SK-N-SH (cell line): Measurements from ENCODE around the gene SSX2IP.

Experiments used
- CHD2 ChIP-seq: fragments of 150-350 bp; IDR thresholded peaks from 2 replicates; pipeline ENCODE4 v1.6.1; 2018; ENCODE audit warnings: low read length; ENCODE audit not compliant: partially characterized antibody
- GABPA ChIP-seq: IDR thresholded peaks from 2 replicates; pipeline ENCODE4 v1.4.0; 2012; ENCODE audit warnings: low read depth, mild to moderate bottlenecking
- MXI1 ChIP-seq: IDR thresholded peaks from 2 replicates; pipeline ENCODE4 v1.6.1; 2012; ENCODE audit warnings: mild to moderate bottlenecking, low read depth, low read length, improper control_type of control experiment
- POLR2AphosphoS5 ChIP-seq: IDR thresholded peaks from 2 replicates; pipeline ENCODE4 v1.6.1; 2012; ENCODE audit warnings: low read depth, low read length
- SMC3 ChIP-seq: IDR thresholded peaks from 2 replicates; pipeline ENCODE4 v1.6.1; 2012; ENCODE audit warnings: low read depth, low read length, improper control_type of control experiment
- TF ChIP-seq, protein P1 (sequence below): IDR thresholded peaks from 2 replicates; pipeline ENCODE4 v1.4.0; 2012; ENCODE audit warnings: low read depth
- TF ChIP-seq, protein P2 (sequence below): fragments of 200-600 bp; sonication (generic); IDR thresholded peaks from 2 replicates; pipeline ENCODE4 v1.6.1; 2017; ENCODE audit warnings: antibody characterized with exemption, mild to moderate bottlenecking, moderate library complexity
- TF ChIP-seq, protein P3 (sequence below): IDR thresholded peaks from 2 replicates; pipeline ENCODE4 v1.4.0; 2012; ENCODE audit warnings: low read depth, borderline replicate concordance
- TF ChIP-seq, protein P4 (sequence below): IDR thresholded peaks from 2 replicates; pipeline ENCODE4 v1.6.1; 2012; ENCODE audit warnings: mild to moderate bottlenecking, low read depth, low read length, moderate library complexity
- TF ChIP-seq, protein P5 (sequence below): fragments of 150-350 bp; IDR thresholded peaks from 2 replicates; pipeline ENCODE4 v1.6.1; 2017; ENCODE audit warnings: antibody characterized with exemption, low read length, low read depth, borderline replicate concordance

DNA sequence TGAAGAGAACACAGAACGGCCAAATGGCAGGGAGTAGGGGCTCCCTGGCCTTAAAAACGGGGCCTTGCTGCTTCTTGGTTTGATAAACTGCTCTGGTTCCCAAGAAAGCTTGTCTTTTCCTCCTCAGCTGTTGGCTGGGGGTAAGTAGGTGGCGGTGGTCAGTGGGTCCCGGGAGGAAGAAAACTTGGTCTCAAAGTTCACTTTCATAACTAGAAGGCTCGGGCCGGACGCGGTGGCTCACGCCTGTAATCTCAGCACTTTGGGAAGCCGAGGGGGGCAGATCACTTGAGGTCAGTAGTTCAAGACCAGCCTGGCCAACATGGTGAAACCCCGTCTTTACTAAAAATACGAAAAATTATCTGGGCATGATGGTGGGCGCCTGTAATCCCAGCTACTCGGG, 68.7 kb downstream of the SSX2IP start:
- TF ChIP-seq MXI1: no peak
- TF ChIP-seq, protein P1, sequence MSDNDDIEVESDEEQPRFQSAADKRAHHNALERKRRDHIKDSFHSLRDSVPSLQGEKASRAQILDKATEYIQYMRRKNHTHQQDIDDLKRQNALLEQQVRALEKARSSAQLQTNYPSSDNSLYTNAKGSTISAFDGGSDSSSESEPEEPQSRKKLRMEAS: no peak
- TF ChIP-seq, protein P2, sequence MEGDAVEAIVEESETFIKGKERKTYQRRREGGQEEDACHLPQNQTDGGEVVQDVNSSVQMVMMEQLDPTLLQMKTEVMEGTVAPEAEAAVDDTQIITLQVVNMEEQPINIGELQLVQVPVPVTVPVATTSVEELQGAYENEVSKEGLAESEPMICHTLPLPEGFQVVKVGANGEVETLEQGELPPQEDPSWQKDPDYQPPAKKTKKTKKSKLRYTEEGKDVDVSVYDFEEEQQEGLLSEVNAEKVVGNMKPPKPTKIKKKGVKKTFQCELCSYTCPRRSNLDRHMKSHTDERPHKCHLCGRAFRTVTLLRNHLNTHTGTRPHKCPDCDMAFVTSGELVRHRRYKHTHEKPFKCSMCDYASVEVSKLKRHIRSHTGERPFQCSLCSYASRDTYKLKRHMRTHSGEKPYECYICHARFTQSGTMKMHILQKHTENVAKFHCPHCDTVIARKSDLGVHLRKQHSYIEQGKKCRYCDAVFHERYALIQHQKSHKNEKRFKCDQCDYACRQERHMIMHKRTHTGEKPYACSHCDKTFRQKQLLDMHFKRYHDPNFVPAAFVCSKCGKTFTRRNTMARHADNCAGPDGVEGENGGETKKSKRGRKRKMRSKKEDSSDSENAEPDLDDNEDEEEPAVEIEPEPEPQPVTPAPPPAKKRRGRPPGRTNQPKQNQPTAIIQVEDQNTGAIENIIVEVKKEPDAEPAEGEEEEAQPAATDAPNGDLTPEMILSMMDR: no peak
- no peak for TF ChIP-seq CHD2
- TF ChIP-seq, protein P3, sequence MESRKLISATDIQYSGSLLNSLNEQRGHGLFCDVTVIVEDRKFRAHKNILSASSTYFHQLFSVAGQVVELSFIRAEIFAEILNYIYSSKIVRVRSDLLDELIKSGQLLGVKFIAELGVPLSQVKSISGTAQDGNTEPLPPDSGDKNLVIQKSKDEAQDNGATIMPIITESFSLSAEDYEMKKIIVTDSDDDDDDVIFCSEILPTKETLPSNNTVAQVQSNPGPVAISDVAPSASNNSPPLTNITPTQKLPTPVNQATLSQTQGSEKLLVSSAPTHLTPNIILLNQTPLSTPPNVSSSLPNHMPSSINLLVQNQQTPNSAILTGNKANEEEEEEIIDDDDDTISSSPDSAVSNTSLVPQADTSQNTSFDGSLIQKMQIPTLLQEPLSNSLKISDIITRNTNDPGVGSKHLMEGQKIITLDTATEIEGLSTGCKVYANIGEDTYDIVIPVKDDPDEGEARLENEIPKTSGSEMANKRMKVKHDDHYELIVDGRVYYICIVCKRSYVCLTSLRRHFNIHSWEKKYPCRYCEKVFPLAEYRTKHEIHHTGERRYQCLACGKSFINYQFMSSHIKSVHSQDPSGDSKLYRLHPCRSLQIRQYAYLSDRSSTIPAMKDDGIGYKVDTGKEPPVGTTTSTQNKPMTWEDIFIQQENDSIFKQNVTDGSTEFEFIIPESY: no peak
- TF ChIP-seq POLR2AphosphoS5: no peak
- TF ChIP-seq, protein P4, sequence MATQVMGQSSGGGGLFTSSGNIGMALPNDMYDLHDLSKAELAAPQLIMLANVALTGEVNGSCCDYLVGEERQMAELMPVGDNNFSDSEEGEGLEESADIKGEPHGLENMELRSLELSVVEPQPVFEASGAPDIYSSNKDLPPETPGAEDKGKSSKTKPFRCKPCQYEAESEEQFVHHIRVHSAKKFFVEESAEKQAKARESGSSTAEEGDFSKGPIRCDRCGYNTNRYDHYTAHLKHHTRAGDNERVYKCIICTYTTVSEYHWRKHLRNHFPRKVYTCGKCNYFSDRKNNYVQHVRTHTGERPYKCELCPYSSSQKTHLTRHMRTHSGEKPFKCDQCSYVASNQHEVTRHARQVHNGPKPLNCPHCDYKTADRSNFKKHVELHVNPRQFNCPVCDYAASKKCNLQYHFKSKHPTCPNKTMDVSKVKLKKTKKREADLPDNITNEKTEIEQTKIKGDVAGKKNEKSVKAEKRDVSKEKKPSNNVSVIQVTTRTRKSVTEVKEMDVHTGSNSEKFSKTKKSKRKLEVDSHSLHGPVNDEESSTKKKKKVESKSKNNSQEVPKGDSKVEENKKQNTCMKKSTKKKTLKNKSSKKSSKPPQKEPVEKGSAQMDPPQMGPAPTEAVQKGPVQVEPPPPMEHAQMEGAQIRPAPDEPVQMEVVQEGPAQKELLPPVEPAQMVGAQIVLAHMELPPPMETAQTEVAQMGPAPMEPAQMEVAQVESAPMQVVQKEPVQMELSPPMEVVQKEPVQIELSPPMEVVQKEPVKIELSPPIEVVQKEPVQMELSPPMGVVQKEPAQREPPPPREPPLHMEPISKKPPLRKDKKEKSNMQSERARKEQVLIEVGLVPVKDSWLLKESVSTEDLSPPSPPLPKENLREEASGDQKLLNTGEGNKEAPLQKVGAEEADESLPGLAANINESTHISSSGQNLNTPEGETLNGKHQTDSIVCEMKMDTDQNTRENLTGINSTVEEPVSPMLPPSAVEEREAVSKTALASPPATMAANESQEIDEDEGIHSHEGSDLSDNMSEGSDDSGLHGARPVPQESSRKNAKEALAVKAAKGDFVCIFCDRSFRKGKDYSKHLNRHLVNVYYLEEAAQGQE: no peak
- no peak for TF ChIP-seq GABPA
- no peak for TF ChIP-seq SMC3
- TF ChIP-seq, protein P5, sequence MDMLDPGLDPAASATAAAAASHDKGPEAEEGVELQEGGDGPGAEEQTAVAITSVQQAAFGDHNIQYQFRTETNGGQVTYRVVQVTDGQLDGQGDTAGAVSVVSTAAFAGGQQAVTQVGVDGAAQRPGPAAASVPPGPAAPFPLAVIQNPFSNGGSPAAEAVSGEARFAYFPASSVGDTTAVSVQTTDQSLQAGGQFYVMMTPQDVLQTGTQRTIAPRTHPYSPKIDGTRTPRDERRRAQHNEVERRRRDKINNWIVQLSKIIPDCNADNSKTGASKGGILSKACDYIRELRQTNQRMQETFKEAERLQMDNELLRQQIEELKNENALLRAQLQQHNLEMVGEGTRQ: no peak
